Stimulated activated CD8-positive, alpha-beta memory T cell treated with anti-CD3 and anti-CD28 coated beads, Interleukin-4, amount 100 ng/mL, for 24 hours (primary cell): Measurements from ENCODE around the gene GDF15.
A peak's percentile ranks its signal among the peaks of the same experiment; 100 is the strongest.
"Not testable (repeated sequence)": the region's sequence is repeated elsewhere in the genome, so short reads cannot be mapped to it uniquely, and the experiment has no call there.

Experiments used
- DNase-seq: peaks from one replicate; pipeline ENCODE4 v3.0.0-alpha.2; 2020; ENCODE audit warnings: low read depth

GDF15 gene

GRCh38 chr19:18391509-18392075 lies 5.6 kb downstream of the GDF15 start:
- DNase-seq = no peak

- no peak for DNase-seq
Observed at GRCh38 chr19:18392417-18392816, 6.5 kb downstream of the GDF15 start.

GRCh38 chr19:18392926-18393325 lies 7.0 kb downstream of the GDF15 start:
- DNase-seq = no peak

- DNase-seq = no peak
Observed at GRCh38 chr19:18393836-18394235, 7.9 kb downstream of the GDF15 start.

GRCh38 chr19:18396471-18397241 lies 10.7 kb downstream of the GDF15 start:
- DNase-seq = no peak

- no peak for DNase-seq
Observed at GRCh38 chr19:18397242-18398202, 11.6 kb downstream of the GDF15 start, which contains the start of gene LRRC25. Gene LRRC25 (minus strand): TSS chr19:18397622. CDS start chr19:18396963, 659 bp downstream.

- DNase-seq = no peak
Observed at GRCh38 chr19:18399008-18399407, 13.1 kb downstream of the GDF15 start.

GRCh38 chr19:18401580-18402112 lies 15.7 kb downstream of the GDF15 start:
- no peak for DNase-seq

GRCh38 chr19:18402455-18403248 lies 16.7 kb downstream of the GDF15 start:
- not testable (repeated sequence) for DNase-seq

- not testable (repeated sequence) for DNase-seq
Observed at GRCh38 chr19:18405754-18406153, 19.8 kb downstream of the GDF15 start.

- DNase-seq = no peak
Observed at GRCh38 chr19:18406749-18407148, 20.8 kb downstream of the GDF15 start.

GRCh38 chr19:18408053-18408476 lies 22.1 kb downstream of the GDF15 start:
- no peak for DNase-seq

GRCh38 chr19:18412610-18413239 lies 26.8 kb downstream of the GDF15 start:
- DNase-seq = no peak

GRCh38 chr19:18414504-18415177 lies 28.7 kb downstream of the GDF15 start:
- no peak for DNase-seq

- DNase-seq = no peak
Observed at GRCh38 chr19:18415178-18415867, 29.4 kb downstream of the GDF15 start.

GRCh38 chr19:18416778-18417249 lies 30.9 kb downstream of the GDF15 start:
- peak; percentile 58 for DNase-seq

- DNase-seq = no peak
Observed at GRCh38 chr19:18417250-18418028, 31.5 kb downstream of the GDF15 start.

GRCh38 chr19:18418029-18418482 lies 32.1 kb downstream of the GDF15 start:
- DNase-seq = no peak
